Daoy (cell line): Measurements from ENCODE around the gene FOXN1. TPM values are rescaled to one million over a fixed set of nuclear protein-coding genes. Genes with fewer than 3 reads are reported as not detected.
"Not testable (repeated sequence)": the region's sequence is repeated elsewhere in the genome, so short reads cannot be mapped to it uniquely, and the experiment has no call there.

ENCODE experiments used
- DNase-seq: peaks from one replicate; pipeline ENCODE4 v3.0.0-alpha.2; 2015; ENCODE audit warnings: low read depth
- total RNA-seq: library from RNA; depleted of rRNA; stranded (reverse); fragments of >200 nt; shearing (Covaris generic); gene quantifications from 2 replicates; pipeline ENCODE4 v1.2.3, GENCODE V29; 2014

Gene FOXN1
- total RNA-seq, 1 experiment from 2014 or later: not detected

- DNase-seq: no peak
Measured at GRCh38 chr17:28500712-28501379, 5.3 kb upstream of the FOXN1 start.

- no peak for DNase-seq
Measured at GRCh38 chr17:28501421-28502284, 4.5 kb upstream of the FOXN1 start.

GRCh38 chr17:28503420-28503819, 2.7 kb upstream of the FOXN1 start:
- DNase-seq: no peak

- no peak for DNase-seq
Measured at GRCh38 chr17:28506763-28507487, 777 bp downstream of the FOXN1 start.

GRCh38 chr17:28507567-28508203, 1.5 kb downstream of the FOXN1 start:
- no peak for DNase-seq

- DNase-seq: no peak
Measured at GRCh38 chr17:28508211-28508724, 2.1 kb downstream of the FOXN1 start.

GRCh38 chr17:28509789-28510188, 3.6 kb downstream of the FOXN1 start:
- DNase-seq: no peak

GRCh38 chr17:28511858-28512461, 5.8 kb downstream of the FOXN1 start:
- no peak for DNase-seq

GRCh38 chr17:28513476-28513875, 7.3 kb downstream of the FOXN1 start:
- no peak for DNase-seq

- no peak for DNase-seq
Measured at GRCh38 chr17:28514561-28515002, 8.4 kb downstream of the FOXN1 start.

GRCh38 chr17:28515518-28515917, 9.4 kb downstream of the FOXN1 start:
- DNase-seq: no peak

- no peak for DNase-seq
Measured at GRCh38 chr17:28518132-28518531, 12.0 kb downstream of the FOXN1 start.

GRCh38 chr17:28518578-28518977, 12.4 kb downstream of the FOXN1 start:
- no peak for DNase-seq

GRCh38 chr17:28519236-28519635, 13.1 kb downstream of the FOXN1 start:
- DNase-seq: no peak

- DNase-seq: no peak
Measured at GRCh38 chr17:28520687-28521086, 14.5 kb downstream of the FOXN1 start.

- DNase-seq: no peak
Measured at GRCh38 chr17:28521311-28522085, 15.3 kb downstream of the FOXN1 start.

GRCh38 chr17:28522281-28522680, 16.1 kb downstream of the FOXN1 start:
- not testable (repeated sequence) for DNase-seq

GRCh38 chr17:28523186-28523585, 17.0 kb downstream of the FOXN1 start:
- no peak for DNase-seq

GRCh38 chr17:28523876-28524275, 17.7 kb downstream of the FOXN1 start:
- DNase-seq: no peak
